D341Med (cell line): ENCODE measurements around the gene APLF.
"Not testable (repeated sequence)": the region's sequence is repeated elsewhere in the genome, so short reads cannot be mapped to it uniquely, and the experiment has no call there.

Experiments
- DNase-seq: peaks from one replicate; pipeline ENCODE4 v3.0.0; 2012; ENCODE audit warnings: low spot score

The APLF gene

DNA sequence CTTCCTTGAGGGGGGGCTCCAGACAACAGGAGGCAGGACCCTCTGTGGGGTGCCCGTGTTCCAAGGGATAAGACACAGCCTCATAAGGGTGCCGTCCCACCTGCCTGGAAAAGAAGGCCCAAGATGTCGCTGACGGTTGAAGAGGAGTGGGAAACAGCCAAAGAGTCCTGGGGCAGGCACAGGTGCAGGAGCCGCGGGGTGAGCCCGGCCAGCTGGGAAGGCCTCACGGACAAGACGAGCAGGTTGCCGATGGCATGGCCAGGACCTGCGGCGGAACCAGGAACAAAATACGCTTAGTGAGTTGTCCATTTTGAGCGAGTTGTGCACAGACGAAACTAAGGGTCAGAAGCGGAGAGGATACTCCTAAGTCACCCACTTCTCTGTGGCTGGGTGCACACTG lies 61.8 kb downstream of the APLF start:
- DNase-seq, result not testable (repeated sequence)

DNA sequence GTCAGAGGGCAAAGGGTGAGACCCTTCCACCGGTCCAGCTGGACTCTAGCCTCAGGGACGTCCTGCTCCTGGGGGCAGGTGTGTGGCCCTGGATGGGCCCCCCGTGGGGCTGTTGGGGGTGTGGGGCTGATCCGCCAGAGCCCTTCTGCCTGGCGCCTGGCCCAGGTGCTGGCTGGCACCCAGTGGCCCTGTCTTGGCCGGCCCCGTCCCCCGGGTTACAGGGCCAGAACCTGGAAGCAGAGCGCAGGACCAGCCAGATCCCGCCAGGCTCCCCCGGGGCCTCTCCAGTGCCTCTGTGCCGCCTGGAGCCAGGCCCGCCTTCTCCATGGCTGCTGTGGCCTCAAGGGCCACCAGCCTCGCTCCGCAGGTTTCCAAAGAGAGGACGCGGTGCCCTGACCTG lies 62.3 kb downstream of the APLF start:
- DNase-seq, result not testable (repeated sequence)

DNA sequence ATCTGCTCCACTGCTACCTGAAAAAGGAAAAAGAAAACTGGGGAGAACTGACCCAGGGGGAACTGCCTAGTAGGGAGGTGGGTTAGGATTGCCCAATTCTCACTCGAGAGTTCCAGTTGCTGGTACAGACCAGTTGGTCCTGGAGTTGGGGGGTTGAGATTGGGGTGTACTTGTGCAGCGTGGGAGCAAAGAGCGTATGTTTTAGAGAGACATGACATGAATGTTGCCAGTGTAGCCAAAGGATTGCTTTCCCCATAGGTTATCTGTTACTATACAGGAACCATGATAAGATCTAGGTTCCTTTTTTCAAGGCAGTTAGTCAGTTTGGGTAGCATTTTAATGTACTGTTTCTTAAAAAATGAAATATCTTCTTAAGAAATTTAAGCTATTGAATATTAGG lies 68.6 kb downstream of the APLF start:
- DNase-seq, result no peak

DNA sequence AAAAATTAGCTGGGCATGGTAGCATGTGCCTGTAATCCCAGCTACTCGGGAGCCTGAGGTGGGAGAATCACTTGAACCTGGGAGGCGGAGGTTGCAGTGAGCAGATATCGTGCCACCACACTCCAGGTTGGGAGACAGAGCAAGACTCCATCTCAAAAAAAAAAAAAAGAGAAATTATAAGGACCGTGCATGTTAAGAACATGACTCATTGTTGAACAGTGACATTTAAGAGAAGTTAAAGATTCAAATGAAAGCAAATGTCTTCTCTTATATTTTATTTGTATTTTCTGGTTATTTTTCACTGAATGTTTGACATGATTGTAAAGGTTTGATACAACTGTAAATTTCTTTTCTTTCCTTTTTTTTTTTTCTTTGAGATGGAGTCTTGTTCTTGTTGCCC lies 69.6 kb downstream of the APLF start:
- no peak for DNase-seq

GRCh38 chr2:68537809-68538208 lies 70.4 kb downstream of the APLF start:
- DNase-seq, result no peak

- no peak for DNase-seq
Observed at GRCh38 chr2:68544811-68545210, 77.4 kb downstream of the APLF start.

DNA sequence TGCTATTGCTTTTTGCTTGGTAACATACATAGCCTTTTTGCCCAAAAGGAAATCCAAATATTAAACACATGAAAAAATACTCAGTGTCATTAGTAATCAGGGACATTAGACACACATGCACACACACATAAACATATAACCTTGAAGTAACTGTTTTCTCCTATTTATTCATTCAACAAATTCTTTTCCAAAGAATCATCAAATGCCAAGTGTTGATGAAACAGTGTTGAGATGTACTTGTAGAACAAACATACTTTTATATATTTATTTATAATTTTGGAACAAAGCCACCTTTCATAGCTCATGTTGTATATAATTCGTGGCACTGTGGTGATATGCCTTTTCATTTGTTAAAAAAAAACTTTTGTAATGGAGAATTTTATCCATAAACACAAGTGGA lies 81.0 kb downstream of the APLF start:
- no peak for DNase-seq

- DNase-seq, result no peak
Observed at GRCh38 chr2:68553098-68553497, 85.7 kb downstream of the APLF start.

DNA sequence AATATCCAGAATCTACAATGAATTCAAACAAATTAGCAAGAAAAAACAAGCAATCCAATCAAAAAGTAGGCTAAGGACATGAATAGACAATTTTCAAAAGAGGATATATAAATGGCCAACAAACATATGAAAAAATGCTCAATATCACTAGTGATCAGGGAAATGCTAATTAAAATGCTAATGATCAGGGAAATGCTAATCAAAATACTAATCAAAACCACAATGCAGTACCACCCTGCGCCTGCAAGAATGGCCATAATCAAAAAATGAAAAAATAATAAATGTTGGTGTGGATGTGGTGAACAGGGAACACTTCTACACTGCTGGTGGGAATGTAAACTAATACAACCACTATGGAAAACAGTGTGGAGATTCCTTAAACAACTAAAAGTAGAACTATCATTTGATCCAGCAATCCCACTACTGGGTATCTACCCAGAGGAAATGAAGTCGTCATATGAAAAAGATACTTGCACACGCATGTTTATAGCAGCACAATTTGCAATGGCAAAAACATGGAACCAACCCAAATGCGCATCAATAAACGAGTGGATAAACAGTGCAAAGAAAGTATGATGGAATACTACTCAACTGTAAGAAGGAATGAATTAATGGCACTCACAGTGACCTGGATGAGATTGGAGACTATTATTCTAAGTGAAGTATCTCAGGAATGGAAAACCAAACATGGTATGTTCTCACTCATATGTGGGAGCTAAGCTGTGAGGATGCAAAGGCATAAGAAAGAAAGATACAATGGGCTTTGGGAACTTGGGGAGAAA lies 88.2 kb downstream of the APLF start:
- not testable (repeated sequence) for DNase-seq

DNA sequence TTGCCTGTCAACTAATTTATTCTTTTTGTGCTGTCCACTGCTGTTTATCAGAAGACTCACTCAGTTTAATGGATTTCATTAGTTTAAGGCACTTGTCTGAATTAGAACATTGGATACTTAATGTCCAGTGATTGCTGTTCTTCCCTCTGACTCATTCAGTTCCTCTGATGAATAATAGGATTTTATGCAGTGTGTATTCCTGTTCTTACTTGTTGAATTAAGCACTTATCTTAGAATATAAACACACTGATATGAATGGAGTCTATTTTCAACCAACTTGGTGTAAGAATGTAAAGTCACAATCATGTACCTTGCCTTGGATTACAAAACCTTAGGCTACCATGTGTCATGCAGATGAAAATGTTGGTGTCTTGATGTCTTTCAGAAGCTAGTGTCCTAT lies 89.0 kb downstream of the APLF start:
- DNase-seq, result no peak

GRCh38 chr2:68558576-68558975 lies 91.2 kb downstream of the APLF start:
- DNase-seq, result no peak

GRCh38 chr2:68559692-68560091 lies 92.3 kb downstream of the APLF start:
- no peak for DNase-seq

GRCh38 chr2:68560545-68560944 lies 93.2 kb downstream of the APLF start:
- no peak for DNase-seq

DNA sequence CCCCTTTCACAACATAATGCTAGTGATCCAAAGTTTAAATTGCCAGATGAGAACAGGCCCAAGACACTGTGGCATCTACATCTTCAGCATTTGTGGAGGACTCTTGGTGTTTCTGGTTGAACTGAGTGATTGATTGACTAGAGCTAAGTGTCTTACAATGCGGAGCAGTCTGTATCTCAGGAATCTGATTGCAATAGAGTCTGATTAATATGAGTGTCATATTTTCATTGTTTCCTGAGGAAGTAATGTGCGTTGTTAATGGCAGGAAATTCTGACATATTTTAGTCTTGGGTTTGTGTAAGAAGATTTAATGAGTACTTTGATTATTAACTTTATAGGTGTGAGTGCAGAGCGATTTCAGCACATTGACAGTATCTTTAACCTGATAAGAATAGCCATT lies 94.0 kb downstream of the APLF start:
- no peak for DNase-seq

GRCh38 chr2:68562934-68563333 lies 95.5 kb downstream of the APLF start:
- no peak for DNase-seq

- DNase-seq, result no peak
Observed at GRCh38 chr2:68564426-68564825, 97.0 kb downstream of the APLF start.

- DNase-seq, result no peak
Observed at GRCh38 chr2:68565273-68565672, 97.9 kb downstream of the APLF start.

GRCh38 chr2:68565858-68566257 lies 98.5 kb downstream of the APLF start:
- no peak for DNase-seq

DNA sequence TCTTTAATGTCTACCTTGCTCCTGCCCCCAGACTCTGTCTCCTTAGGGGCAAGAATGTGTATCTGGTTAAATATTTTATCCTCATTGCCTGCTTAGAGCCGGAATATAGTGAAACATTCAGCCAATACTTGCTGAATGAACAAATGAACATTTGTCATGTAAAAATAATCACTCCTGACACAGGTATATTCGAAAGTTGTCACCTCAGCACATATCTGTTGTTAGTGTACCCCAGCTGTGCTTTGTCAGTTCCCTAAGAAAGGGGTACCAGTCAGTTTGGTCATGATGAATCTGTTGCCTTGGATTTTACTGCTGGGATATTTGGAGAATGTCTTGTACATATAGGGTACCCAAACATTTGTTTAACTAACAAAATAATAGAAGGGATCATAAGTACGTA lies 99.0 kb downstream of the APLF start:
- DNase-seq, result no peak

DNA sequence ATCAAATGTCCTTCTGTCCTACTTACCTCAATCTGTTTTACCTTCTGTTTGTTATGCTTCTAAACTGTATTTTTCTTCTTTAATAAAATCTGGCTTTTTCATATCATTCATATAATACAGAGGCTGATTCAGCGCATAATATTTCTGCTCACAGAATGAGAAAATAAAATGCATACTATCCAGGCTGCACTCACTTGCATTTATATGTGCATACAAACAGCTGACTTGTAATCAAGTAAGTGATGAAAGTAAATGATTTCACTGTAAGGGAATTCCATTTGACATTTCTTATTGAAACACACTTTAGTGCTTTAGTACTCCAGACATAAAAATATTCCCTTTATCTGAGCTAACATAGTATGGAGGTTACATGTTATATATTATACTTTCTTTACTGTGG lies 100.7 kb downstream of the APLF start:
- DNase-seq, result no peak

GRCh38 chr2:68569604-68570003 lies 102.2 kb downstream of the APLF start:
- no peak for DNase-seq

DNA sequence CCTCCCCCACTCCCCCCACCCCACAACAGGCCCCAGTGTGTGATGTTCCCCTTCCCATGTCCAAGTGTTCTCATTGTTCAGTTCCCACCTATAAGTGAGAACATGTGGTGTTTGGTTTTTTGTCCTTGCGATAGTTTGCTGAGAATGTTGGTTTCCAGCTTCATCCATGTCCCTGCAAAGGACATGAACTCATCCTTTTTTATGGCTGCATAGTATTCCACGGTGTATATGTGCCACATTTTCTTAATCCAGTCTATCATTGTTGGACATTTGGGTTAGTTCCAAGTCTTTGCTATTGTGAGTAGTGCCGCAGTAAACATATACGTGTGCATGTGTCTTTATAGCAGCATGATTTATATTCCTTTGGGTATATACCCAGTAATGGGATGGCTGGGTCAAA lies 103.0 kb downstream of the APLF start:
- DNase-seq, result not testable (repeated sequence)

- no peak for DNase-seq
Observed at GRCh38 chr2:68574202-68574791, 106.9 kb downstream of the APLF start.

DNA sequence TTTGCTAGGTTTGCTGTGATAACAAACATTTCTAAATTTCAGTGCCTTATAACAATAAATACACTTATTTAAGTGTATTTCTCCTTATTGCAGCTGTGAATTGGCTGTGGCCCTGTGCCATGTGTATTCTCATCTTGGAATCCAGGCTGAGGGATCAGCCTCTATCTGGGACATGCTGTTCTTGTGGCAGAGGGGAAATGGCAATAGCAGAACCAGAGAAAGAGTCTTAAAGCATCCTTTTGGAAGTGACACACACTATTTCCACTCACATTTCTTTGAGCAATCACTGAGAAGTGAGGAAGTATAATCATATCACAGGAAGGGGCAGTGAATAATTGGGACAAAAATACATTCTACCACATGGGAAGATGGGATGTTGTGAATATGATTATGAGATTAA lies 109.8 kb downstream of the APLF start:
- no peak for DNase-seq
